ENCODE data around the gene SLC4A1. TPM values are rescaled to one million over a fixed set of nuclear protein-coding genes. Genes with fewer than 3 reads are reported as not detected.

SLC4A1 gene
- total RNA-seq, 3 donors from 2014 or later (not counting 1 experiment from before 2014, with no cell fraction given): not detected

DNA sequence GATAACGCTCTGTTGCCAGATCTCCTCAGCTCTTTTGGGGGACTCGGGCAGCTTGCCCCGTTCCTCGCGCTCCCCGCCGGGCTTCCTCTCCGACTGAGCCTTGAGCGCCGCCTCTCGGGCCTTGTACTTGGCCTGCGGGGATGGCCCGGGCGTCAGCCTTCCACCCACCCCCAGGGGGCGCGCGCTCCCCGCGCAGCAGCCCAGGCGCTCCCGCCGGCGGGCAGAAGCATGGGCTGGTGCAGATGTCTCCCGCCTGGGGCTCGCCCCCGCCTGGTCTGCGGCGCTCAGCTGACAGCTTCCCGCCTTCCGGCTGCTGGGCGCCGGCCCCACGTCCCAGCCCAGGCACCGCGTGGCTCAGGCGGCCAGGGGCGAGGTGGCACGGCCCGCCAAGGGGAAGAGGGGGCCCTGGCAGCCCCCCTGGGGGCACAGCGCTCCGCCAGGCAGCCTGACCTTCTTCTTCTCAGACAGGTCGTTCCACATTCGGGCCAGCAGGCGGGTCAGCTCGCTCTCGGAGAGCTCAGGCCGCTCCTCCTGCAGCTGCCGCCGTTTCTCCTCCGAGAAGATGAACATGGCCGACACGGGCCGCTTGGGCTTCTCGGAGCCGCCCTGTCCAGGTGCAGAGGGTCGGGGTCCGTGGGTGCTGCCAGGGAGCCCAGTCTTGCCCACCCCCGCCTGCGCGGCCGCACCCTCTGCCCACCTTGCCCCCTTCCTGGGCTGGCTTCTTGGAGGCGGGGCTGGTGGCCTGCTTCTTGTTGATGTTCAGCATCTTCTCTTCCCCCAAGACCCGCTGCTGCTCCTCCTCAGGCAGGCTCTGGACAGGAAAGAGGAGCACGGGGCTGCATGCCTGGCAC, 57.4 kb downstream of the SLC4A1 start:
- H3K27ac Mint-ChIP-seq: peak overlapping the region; percentile 70 to 85
- H3K4me1 Mint-ChIP-seq: peaks cover 17 to 35% of the 10 kb centered on the region in 2 donors
- TF ChIP-seq, protein P1, sequence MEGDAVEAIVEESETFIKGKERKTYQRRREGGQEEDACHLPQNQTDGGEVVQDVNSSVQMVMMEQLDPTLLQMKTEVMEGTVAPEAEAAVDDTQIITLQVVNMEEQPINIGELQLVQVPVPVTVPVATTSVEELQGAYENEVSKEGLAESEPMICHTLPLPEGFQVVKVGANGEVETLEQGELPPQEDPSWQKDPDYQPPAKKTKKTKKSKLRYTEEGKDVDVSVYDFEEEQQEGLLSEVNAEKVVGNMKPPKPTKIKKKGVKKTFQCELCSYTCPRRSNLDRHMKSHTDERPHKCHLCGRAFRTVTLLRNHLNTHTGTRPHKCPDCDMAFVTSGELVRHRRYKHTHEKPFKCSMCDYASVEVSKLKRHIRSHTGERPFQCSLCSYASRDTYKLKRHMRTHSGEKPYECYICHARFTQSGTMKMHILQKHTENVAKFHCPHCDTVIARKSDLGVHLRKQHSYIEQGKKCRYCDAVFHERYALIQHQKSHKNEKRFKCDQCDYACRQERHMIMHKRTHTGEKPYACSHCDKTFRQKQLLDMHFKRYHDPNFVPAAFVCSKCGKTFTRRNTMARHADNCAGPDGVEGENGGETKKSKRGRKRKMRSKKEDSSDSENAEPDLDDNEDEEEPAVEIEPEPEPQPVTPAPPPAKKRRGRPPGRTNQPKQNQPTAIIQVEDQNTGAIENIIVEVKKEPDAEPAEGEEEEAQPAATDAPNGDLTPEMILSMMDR (IDR thresholded peaks at IDR 0.05): peak; percentile 99
- Histone ChIP-seq H3K4me3 (ENCODE audit: low read length) (no peak overlapping the region), H3K4me1 (ENCODE audit: control insufficient read depth, insufficient read depth, low read length) (peaks cover 33% of the 10 kb centered on the region), H3K27ac (ENCODE audit: low read length) (peak overlapping the region; percentile 13), H3K9me3 (ENCODE audit: control insufficient read depth, insufficient read depth, low read length) (no peaks in the 10 kb centered on the region), H3K36me3 (ENCODE audit: control insufficient read depth, insufficient read depth, low read length) (peaks cover 65% of the 10 kb centered on the region), H3K27me3 (ENCODE audit: control insufficient read depth, insufficient read depth, low read length) (no peaks in the 10 kb centered on the region)
- DNase-seq: peak; percentile 95 to 96
- H3K4me3 Mint-ChIP-seq: peak overlapping the region; percentile 40
- H3K36me3 Mint-ChIP-seq: no peaks in the 10 kb centered on the region
- 34% methylated on average over 64 of the region's 64 CpGs for WGBS (ENCODE audit: insufficient coverage)
- no peaks in the 10 kb centered on the region for H3K27me3 Mint-ChIP-seq (ENCODE audit: low read depth in 2 of 2)
- no peaks in the 10 kb centered on the region for H3K9me3 Mint-ChIP-seq
- intact Hi-C loops (cut with micrococcal nuclease): loop anchor here (1.0 to 10.0 kb wide), 3 partner anchors 121 to 294 kb away; partner anchors contain the start of genes GPATCH8 and GRN
- peak; percentile 96 to 100 (median 98) for ATAC-seq

DNA sequence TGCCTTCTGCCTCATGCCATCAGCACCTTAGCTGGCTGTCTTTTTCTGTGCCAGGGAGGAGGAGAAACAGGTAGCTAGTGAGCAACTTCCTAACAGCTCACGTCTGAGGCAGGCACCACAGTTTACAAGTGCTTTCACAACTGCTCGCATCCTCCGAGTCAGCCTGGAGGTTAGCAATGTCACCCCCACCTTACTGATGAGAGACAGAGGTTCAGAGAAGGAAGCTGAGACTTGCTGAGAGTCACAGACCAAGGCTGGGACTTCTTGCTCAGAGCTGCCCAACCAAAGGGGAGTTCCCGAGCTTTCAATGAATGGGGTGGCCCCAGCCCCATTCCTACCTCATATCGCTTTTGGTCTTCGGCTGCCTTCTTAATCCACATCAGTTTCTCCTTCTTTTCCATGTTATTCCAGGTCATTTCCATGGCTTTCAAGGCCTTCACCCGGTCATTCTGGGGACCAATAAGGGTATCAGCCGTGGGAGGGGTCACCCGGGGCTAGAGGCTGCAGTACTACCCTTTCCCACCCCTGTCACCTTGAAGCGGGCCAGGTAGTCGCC, 58.1 kb downstream of the SLC4A1 start:
- Mint-ChIP-seq H3K4me1 (peaks cover 16 to 32% of the 10 kb centered on the region in 2 donors), H3K9me3 (no peaks in the 10 kb centered on the region), H3K27me3 (ENCODE audit: low read depth in 2 of 2) (no peaks in the 10 kb centered on the region), H3K36me3 (no peaks in the 10 kb centered on the region), H3K27ac (peak overlapping the region; percentile 70 to 85), H3K4me3 (peak overlapping the region; percentile 40)
- intact Hi-C loops (cut with micrococcal nuclease): loop anchor here (1.0 to 10.0 kb wide), 3 partner anchors 121 to 295 kb away; partner anchors contain the start of genes GPATCH8 and GRN
- TF ChIP-seq, protein P1 (IDR thresholded peaks at IDR 0.05): no peak
- peaks cover 58% of the 10 kb centered on the region for H3K36me3 ChIP-seq (ENCODE audit: control insufficient read depth, insufficient read depth, low read length)
- H3K4me3 ChIP-seq (ENCODE audit: low read length): no peak overlapping the region
- H3K9me3 ChIP-seq (ENCODE audit: control insufficient read depth, insufficient read depth, low read length): no peaks in the 10 kb centered on the region
- H3K4me1 ChIP-seq (ENCODE audit: control insufficient read depth, insufficient read depth, low read length): peaks cover 26% of the 10 kb centered on the region
- DNase-seq (peak in 1 of 2 donors; percentile 49), ATAC-seq (peak in 1 of 3 donors; percentile 7)
- H3K27me3 ChIP-seq (ENCODE audit: control insufficient read depth, insufficient read depth, low read length): no peaks in the 10 kb centered on the region
- WGBS (ENCODE audit: insufficient coverage): 72% methylated on average over 11 of the region's 11 CpGs
- peak overlapping the region; percentile 10 for H3K27ac ChIP-seq (ENCODE audit: low read length)

DNA sequence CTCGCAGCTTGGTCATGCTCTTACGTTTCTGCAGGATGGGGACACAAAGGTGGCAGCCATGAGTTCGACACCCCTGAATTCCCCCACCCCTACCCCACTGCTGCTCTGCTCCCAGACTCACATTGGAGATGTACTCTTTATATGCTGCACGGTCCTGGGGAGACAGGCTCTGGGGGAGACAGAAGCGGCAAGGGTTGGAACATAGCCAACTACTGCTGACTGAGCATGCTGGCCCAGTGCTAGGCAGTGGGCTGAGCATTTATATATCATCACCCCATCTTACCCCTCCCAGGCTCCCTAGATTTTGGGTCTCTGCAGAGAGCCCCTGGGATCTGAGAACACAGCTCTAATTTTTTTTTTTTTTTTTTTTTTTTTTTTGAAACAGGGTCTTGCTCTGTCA, 60.2 kb downstream of the SLC4A1 start:
- Histone ChIP-seq H3K4me1 (ENCODE audit: control insufficient read depth, insufficient read depth, low read length) (peaks cover 26% of the 10 kb centered on the region), H3K36me3 (ENCODE audit: control insufficient read depth, insufficient read depth, low read length) (peaks cover 44% of the 10 kb centered on the region), H3K27me3 (ENCODE audit: control insufficient read depth, insufficient read depth, low read length) (no peaks in the 10 kb centered on the region), H3K27ac (ENCODE audit: low read length) (no peak overlapping the region), H3K9me3 (ENCODE audit: control insufficient read depth, insufficient read depth, low read length) (no peaks in the 10 kb centered on the region), H3K4me3 (ENCODE audit: low read length) (no peak overlapping the region)
- H3K27me3 Mint-ChIP-seq (ENCODE audit: low read depth in 2 of 2): no peaks in the 10 kb centered on the region
- H3K4me3 Mint-ChIP-seq: no peak overlapping the region
- peak overlapping the region in 1 of 2 donors; percentile 66 for H3K27ac Mint-ChIP-seq
- TF ChIP-seq, protein P1 (IDR thresholded peaks at IDR 0.05): no peak
- WGBS (ENCODE audit: insufficient coverage): 91% methylated on average over 5 of the region's 5 CpGs
- ATAC-seq (no peak), DNase-seq (no peak)
- no peaks in the 10 kb centered on the region for H3K36me3 Mint-ChIP-seq
- no peaks in the 10 kb centered on the region for H3K9me3 Mint-ChIP-seq
- peaks cover 22 to 30% of the 10 kb centered on the region in 2 donors for H3K4me1 Mint-ChIP-seq
- intact Hi-C loops (cut with micrococcal nuclease): no loop called here

Measured in natural killer cell (primary cell).